GM12878 (cell line): Measurements from ENCODE around the gene SAMHD1. TPM values are rescaled to one million over a fixed set of nuclear protein-coding genes. Genes with fewer than 3 reads are reported as not detected.

Experiments
- ATAC-seq: fragments of 200-7000 bp; cut with Tn5 transposase; 3 replicates; pipeline ENCODE4 v1.9.1; 2020; ENCODE audit warnings: mild to moderate bottlenecking, moderate library complexity
- BruUV-seq: library from RNA; stranded (reverse); fragments of 400-500 nt; replicated peaks from 2 replicates; lab custom pipeline; 2021; lab: Mats Ljungman, UMichigan
- CTCF ChIA-PET: fragments of 300-600 bp; sonication (Branson Sonifier 250); formaldehyde crosslinking; extraction: SDS; loops from one replicate; lab custom pipeline; 2021; ENCODE audit warnings: inconsistent platforms; lab: Yijun Ruan, JAX
- POLR2A ChIA-PET: fragments of 350-600 bp; formaldehyde crosslinking; extraction: SDS; loops from one replicate; lab custom pipeline; 2021; ENCODE audit warnings: inconsistent platforms; lab: Charles Lee
- RAD21 ChIA-PET: fragments of 300-600 bp; sonication (Branson Sonifier 250); formaldehyde crosslinking; loops from one replicate; lab custom pipeline; 2023; ENCODE audit warnings: antibody characterized with exemption; ENCODE audit not compliant: unreplicated experiment; lab: Charles Lee
- SMC1A ChIA-PET: fragments of 300-600 bp; sonication (Branson Sonifier 250); formaldehyde crosslinking; loops from one replicate; lab custom pipeline; 2023; ENCODE audit not compliant: unreplicated experiment, uncharacterized antibody; lab: Charles Lee
- DNase-seq: peaks from one replicate; pipeline ENCODE4 v3.0.0-alpha.2; 2011; ENCODE audit warnings: low read depth, low spot score
- FAIRE-seq: peaks from 3 replicates; lab custom pipeline; 2011; peaks lifted over from hg19 to GRCh38; lab: Jason Lieb, UNC
- H2AFZ ChIP-seq: 2 replicates; pipeline ENCODE4 v1.6.0; 2011; ENCODE audit warnings: low read depth, low read length, control low read depth; ENCODE audit not compliant: control insufficient read depth
- H3K27ac ChIP-seq: 2 replicates; pipeline ENCODE4 v1.5.1; 2011; ENCODE audit warnings: control low read depth; ENCODE audit not compliant: control insufficient read depth, insufficient read depth
- H3K27me3 ChIP-seq, 2 experiments: replicated peaks in 1 of 2; 2 replicates each; pipeline versions ENCODE4 v1.6.0 to v1.6.1; 2011; ENCODE audit warnings: low read length in 1 of 2; ENCODE audit not compliant: control insufficient read depth in 2 of 2, insufficient read depth in 2 of 2
- H3K36me3 ChIP-seq, 2 experiments: 2 replicates each; pipeline ENCODE4 v1.5.1; 2011; ENCODE audit warnings: low read length in 1 of 2; ENCODE audit not compliant: control insufficient read depth in 2 of 2, insufficient read depth in 2 of 2
- H3K4me1 ChIP-seq: 2 replicates; pipeline ENCODE4 v1.6.1; 2011; ENCODE audit warnings: mild to moderate bottlenecking, low read length, moderate library complexity, mixed read lengths; ENCODE audit not compliant: control insufficient read depth, insufficient read depth
- H3K4me2 ChIP-seq: 2 replicates; pipeline ENCODE4 v1.6.0; 2011; ENCODE audit warnings: control low read depth; ENCODE audit not compliant: control insufficient read depth, insufficient read depth
- H3K4me3 ChIP-seq: fragments of 200-600 bp; sonication (generic); 2 replicates; pipeline ENCODE4 v1.5.1; 2016
- H3K79me2 ChIP-seq: 2 replicates; pipeline ENCODE4 v1.6.0; 2011; ENCODE audit warnings: low read length; ENCODE audit not compliant: control insufficient read depth, insufficient read depth
- H3K9ac ChIP-seq: 2 replicates; pipeline ENCODE4 v1.8.0; 2011; ENCODE audit warnings: low read length, control low read depth, mixed read lengths; ENCODE audit not compliant: control insufficient read depth, insufficient read depth
- H3K9me3 ChIP-seq: replicated peaks from 3 replicates; pipeline ENCODE4 v1.5.1; 2011; ENCODE audit warnings: mild to moderate bottlenecking, low read length; ENCODE audit not compliant: control insufficient read depth, insufficient read depth
- H4K20me1 ChIP-seq: 2 replicates; pipeline ENCODE4 v1.6.0; 2011; ENCODE audit not compliant: control insufficient read depth, insufficient read depth
- BRCA1 ChIP-seq: IDR thresholded peaks from 2 replicates; pipeline ENCODE4 v1.6.1; 2011; ENCODE audit warnings: low read depth, low read length, improper control_type of control experiment
- FOXK2 ChIP-seq: fragments of 450-650 bp; IDR thresholded peaks from 2 replicates; pipeline ENCODE4 v1.6.1; 2017; ENCODE audit warnings: mild to moderate bottlenecking, moderate library complexity
- REST ChIP-seq: IDR thresholded peaks from 2 replicates; pipeline ENCODE4 v1.6.1; 2012; ENCODE audit warnings: mild to moderate bottlenecking, low read depth, low read length
- WGBS: methylation state at CpG from one replicate; pipeline ENCODE4 v1.1.6; 2016; ENCODE audit warnings: low lambda C conversion rate; ENCODE audit not compliant: insufficient replicate concordance, insufficient coverage; ENCODE audit errors: missing lambda C conversion rate; 5-methylcytosine and 5-hydroxymethylcytosine counted together
- in situ Hi-C: fragments of 300-500 bp; cut with MboI; formaldehyde crosslinking; loops from 9 replicates; pipeline ENCODE4 v1.14.3; 2018; ENCODE audit warnings: mixed read lengths
- intact Hi-C: fragments of 100-400 bp; cut with micrococcal nuclease; formaldehyde crosslinking; loops from one replicate; pipeline ENCODE4 v1.14.2; 2022; ENCODE audit not compliant: unreplicated experiment
- polyA plus RNA-seq, 11 experiments: library from polyadenylated mRNA; depleted of rRNA in 4 of 11; unstranded in 6 of 11; stranded (reverse) in 5 of 11; fragments of >200 nt; fragmentation: Nextera tagmentation in 4 of 11; fragmentation: Illumina TruSeq in 1 of 11; extraction: Ambion mirVana in 4 of 11; extraction: Trizol in 1 of 11; gene quantifications; 1 replicate in 1 of 11; 2 replicates in 10 of 11; pipeline versions ENCODE4 v1.2.1 to v1.2.3, GENCODE V29; 2011 to 2016; ENCODE audit warnings: inconsistent platforms in 2 of 11, missing spikeins in 2 of 11, low read depth in 1 of 11
- total RNA-seq, 4 experiments: library from RNA; depleted of rRNA in 3 of 4; stranded (reverse); fragments of >200 nt in 3 of 4; fragmentation: Illumina TruSeq in 1 of 4; extraction: Trizol in 1 of 4; gene quantifications; 2 replicates each; pipeline versions ENCODE4 v1.2.1 to v1.2.3, GENCODE V29; 2013 to 2021
- TF ChIP-seq, protein P1 (sequence below): fragments of 450-650 bp; IDR thresholded peaks from 2 replicates; pipeline ENCODE4 v1.6.1; 2017; ENCODE audit warnings: antibody characterized with exemption, mild to moderate bottlenecking, moderate library complexity

Gene SAMHD1
- total and polyA plus RNA-seq, 10 of the 15 experiments (the other 5 are each of a cell fraction or from before 2014, with no cell fraction given) = 20.5 to 47.9 (median 38.8) TPM

DNA sequence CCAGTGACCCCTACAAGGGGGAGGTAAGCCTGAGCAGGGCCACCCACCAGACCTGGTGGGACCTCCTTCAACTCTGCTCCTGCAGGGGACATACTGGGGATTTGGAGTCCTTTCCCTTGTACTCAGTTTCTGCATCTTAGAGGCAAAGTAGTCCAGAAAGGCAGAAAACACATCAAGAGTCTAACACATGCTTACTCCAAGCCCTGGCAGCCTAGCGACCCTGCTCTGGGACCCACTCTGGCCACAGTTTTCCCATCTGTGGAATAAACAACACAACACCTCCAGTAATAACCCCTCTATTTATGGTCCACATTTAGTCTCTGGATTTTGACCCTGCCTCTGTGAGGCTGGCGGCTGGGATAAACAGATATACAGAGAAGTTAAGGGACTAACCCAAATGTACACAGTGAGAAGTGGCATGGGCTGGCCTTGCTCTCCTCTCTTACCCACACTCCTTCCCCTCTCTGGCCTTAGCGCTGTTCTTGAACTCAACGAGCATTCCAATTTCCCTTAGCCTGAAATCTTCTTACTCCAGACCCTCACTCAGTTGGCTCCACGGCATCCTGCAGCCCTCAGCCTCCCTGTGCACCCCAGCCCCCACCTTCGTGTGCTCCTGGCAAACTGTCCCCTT is 91.7 kb downstream of the SAMHD1 start:
- in situ Hi-C loops (no loop called here), intact Hi-C loops (loop anchor here (5.0 to 10.0 kb wide), 4 partner anchors 33 to 255 kb away; partner anchors contain the start of genes DSN1 and RAB5IF)
- Histone ChIP-seq H3K4me1 (peaks cover 16% of the 10 kb centered on the region), H3K9me3 (no peaks in the 10 kb centered on the region), H3K27ac (no peak overlapping the region), H3K9ac (no peak overlapping the region), H3K36me3 (no peaks in the 10 kb centered on the region; a peak in 1 of 4 replicates), H3K4me3 (no peak overlapping the region), H3K79me2 (peaks cover 16% of the 10 kb centered on the region), H3K27me3 (no peaks in the 10 kb centered on the region), H4K20me1 (0 out of 2 replicates have a peak, but pooled peaks cover 3% of the 10 kb centered on the region), H3K4me2 (peak overlapping the region; percentile 86; the same call in 1 of the 2 replicates), H2AFZ (no peak overlapping the region)
- TSS peak; percentile 47 for BruUV-seq
- ATAC-seq (no peak), FAIRE-seq (no peak), DNase-seq (no peak)
- ChIA-PET CTCF (interaction anchor here (1.0 to 25.3 kb wide), 5 partner anchors 11 to 105 kb away, joined by 3 to 349 read pairs (median 4); no protein-coding TSS in a partner anchor), SMC1A (interaction anchor here (0.8 to 13.5 kb wide), 8 partner anchors 8 to 68 kb away, joined by 3 to 105 read pairs (median 4); no protein-coding TSS in a partner anchor), POLR2A (interaction anchor here (2.6 to 12.4 kb wide), 3 partner anchors 8 to 23 kb away, joined by 8 to 114 read pairs (median 72); no protein-coding TSS in a partner anchor), RAD21 (interaction anchor here (0.6 to 9.7 kb wide), 4 partner anchors 13 to 254 kb away, joined by 3 to 215 read pairs (median 17); partner anchors contain the start of gene RAB5IF)
- TF ChIP-seq BRCA1 = no peak
- no peak for TF ChIP-seq FOXK2
- TF ChIP-seq REST = no peak
- TF ChIP-seq, protein P1, sequence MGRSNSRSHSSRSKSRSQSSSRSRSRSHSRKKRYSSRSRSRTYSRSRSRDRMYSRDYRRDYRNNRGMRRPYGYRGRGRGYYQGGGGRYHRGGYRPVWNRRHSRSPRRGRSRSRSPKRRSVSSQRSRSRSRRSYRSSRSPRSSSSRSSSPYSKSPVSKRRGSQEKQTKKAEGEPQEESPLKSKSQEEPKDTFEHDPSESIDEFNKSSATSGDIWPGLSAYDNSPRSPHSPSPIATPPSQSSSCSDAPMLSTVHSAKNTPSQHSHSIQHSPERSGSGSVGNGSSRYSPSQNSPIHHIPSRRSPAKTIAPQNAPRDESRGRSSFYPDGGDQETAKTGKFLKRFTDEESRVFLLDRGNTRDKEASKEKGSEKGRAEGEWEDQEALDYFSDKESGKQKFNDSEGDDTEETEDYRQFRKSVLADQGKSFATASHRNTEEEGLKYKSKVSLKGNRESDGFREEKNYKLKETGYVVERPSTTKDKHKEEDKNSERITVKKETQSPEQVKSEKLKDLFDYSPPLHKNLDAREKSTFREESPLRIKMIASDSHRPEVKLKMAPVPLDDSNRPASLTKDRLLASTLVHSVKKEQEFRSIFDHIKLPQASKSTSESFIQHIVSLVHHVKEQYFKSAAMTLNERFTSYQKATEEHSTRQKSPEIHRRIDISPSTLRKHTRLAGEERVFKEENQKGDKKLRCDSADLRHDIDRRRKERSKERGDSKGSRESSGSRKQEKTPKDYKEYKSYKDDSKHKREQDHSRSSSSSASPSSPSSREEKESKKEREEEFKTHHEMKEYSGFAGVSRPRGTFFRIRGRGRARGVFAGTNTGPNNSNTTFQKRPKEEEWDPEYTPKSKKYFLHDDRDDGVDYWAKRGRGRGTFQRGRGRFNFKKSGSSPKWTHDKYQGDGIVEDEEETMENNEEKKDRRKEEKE = no peak
- 96% methylated on average over 6 of the region's 6 CpGs for WGBS
